ENCODE results near the gene KRT3. TPM values are rescaled to one million over a fixed set of nuclear protein-coding genes. Genes with fewer than 3 reads are reported as not detected.

Gene KRT3
- total RNA-seq, 1 donor = not detected

- Histone ChIP-seq H3K27ac (ENCODE audit: low read depth, low read length) (no peak overlapping the region), H3K36me3 (ENCODE audit: insufficient read depth, low read length) (no peaks in the 10 kb centered on the region), H4K20me1 (ENCODE audit: insufficient read depth, low read length) (no peaks in the 10 kb centered on the region), H3K4me2 (ENCODE audit: insufficient read depth, low read length) (no peak overlapping the region), H3K4me1 (ENCODE audit: insufficient read depth, low read length) (no peaks in the 10 kb centered on the region), H3K4me3 (ENCODE audit: insufficient read depth, low read length) (no peak overlapping the region), H3K79me2 (ENCODE audit: insufficient read depth, low read length) (no peaks in the 10 kb centered on the region), H3K9me3 (ENCODE audit: low read depth, low read length) (no peaks in the 10 kb centered on the region), H3K27me3 (ENCODE audit: insufficient read depth, low read length) (peaks cover 81% of the 10 kb centered on the region), H2AFZ (ENCODE audit: low read length) (no peak overlapping the region)
- DNase-seq (ENCODE audit: insufficient read length, low spot score, missing footprints) = no peak
- TF ChIP-seq CTCF (IDR thresholded peaks at IDR 0.05; ENCODE audit: extremely low read depth, low read depth, low read length) = no peak
Measured at GRCh38 chr12:52776435-52776834, 19.5 kb downstream of the KRT3 start.

- Histone ChIP-seq H3K4me3 (ENCODE audit: insufficient read depth, low read length) (no peak overlapping the region), H3K79me2 (ENCODE audit: insufficient read depth, low read length) (no peaks in the 10 kb centered on the region), H3K36me3 (ENCODE audit: insufficient read depth, low read length) (no peaks in the 10 kb centered on the region), H3K9me3 (ENCODE audit: low read depth, low read length) (no peaks in the 10 kb centered on the region), H2AFZ (ENCODE audit: low read length) (no peak overlapping the region), H3K27ac (ENCODE audit: low read depth, low read length) (no peak overlapping the region), H3K4me2 (ENCODE audit: insufficient read depth, low read length) (no peak overlapping the region), H3K4me1 (ENCODE audit: insufficient read depth, low read length) (no peaks in the 10 kb centered on the region), H3K27me3 (ENCODE audit: insufficient read depth, low read length) (peaks cover 69% of the 10 kb centered on the region), H4K20me1 (ENCODE audit: insufficient read depth, low read length) (no peaks in the 10 kb centered on the region)
- no peak for DNase-seq (ENCODE audit: insufficient read length, low spot score, missing footprints)
- no peak for TF ChIP-seq CTCF (IDR thresholded peaks at IDR 0.05; ENCODE audit: extremely low read depth, low read depth, low read length)
Measured at GRCh38 chr12:52774629-52775250, 21.2 kb downstream of the KRT3 start.

- no peaks in the 10 kb centered on the region for H3K79me2 ChIP-seq (ENCODE audit: insufficient read depth, low read length)
- H2AFZ ChIP-seq (ENCODE audit: low read length) = no peak overlapping the region
- H3K27ac ChIP-seq (ENCODE audit: low read depth, low read length) = no peak overlapping the region
- H3K4me2 ChIP-seq (ENCODE audit: insufficient read depth, low read length) = no peak overlapping the region
- H4K20me1 ChIP-seq (ENCODE audit: insufficient read depth, low read length) = no peaks in the 10 kb centered on the region
- H3K4me3 ChIP-seq (ENCODE audit: insufficient read depth, low read length) = no peak overlapping the region
- TF ChIP-seq CTCF (IDR thresholded peaks at IDR 0.05; ENCODE audit: extremely low read depth, low read depth, low read length) = no peak
- peaks cover 60% of the 10 kb centered on the region for H3K27me3 ChIP-seq (ENCODE audit: insufficient read depth, low read length)
- no peaks in the 10 kb centered on the region for H3K36me3 ChIP-seq (ENCODE audit: insufficient read depth, low read length)
- DNase-seq (ENCODE audit: insufficient read length, low spot score, missing footprints) = no peak
- no peaks in the 10 kb centered on the region for H3K4me1 ChIP-seq (ENCODE audit: insufficient read depth, low read length)
- H3K9me3 ChIP-seq (ENCODE audit: low read depth, low read length) = no peaks in the 10 kb centered on the region
Measured at GRCh38 chr12:52772772-52773171, 23.1 kb downstream of the KRT3 start.

GRCh38 chr12:52772188-52772587 lies 23.7 kb downstream of the KRT3 start:
- Histone ChIP-seq H3K36me3 (ENCODE audit: insufficient read depth, low read length) (no peaks in the 10 kb centered on the region), H3K4me3 (ENCODE audit: insufficient read depth, low read length) (no peak overlapping the region), H3K27ac (ENCODE audit: low read depth, low read length) (no peak overlapping the region), H2AFZ (ENCODE audit: low read length) (no peak overlapping the region), H3K4me2 (ENCODE audit: insufficient read depth, low read length) (no peak overlapping the region), H3K79me2 (ENCODE audit: insufficient read depth, low read length) (no peaks in the 10 kb centered on the region), H3K4me1 (ENCODE audit: insufficient read depth, low read length) (no peaks in the 10 kb centered on the region), H4K20me1 (ENCODE audit: insufficient read depth, low read length) (no peaks in the 10 kb centered on the region), H3K27me3 (ENCODE audit: insufficient read depth, low read length) (peaks cover 60% of the 10 kb centered on the region), H3K9me3 (ENCODE audit: low read depth, low read length) (no peaks in the 10 kb centered on the region)
- TF ChIP-seq CTCF (IDR thresholded peaks at IDR 0.05; ENCODE audit: extremely low read depth, low read depth, low read length) = no peak
- no peak for DNase-seq (ENCODE audit: insufficient read length, low spot score, missing footprints)

All from osteoblast (primary cell).